Right lobe of liver (tissue), 6 donors: ENCODE results near the gene HMGCS2. TPM values are rescaled to one million over a fixed set of nuclear protein-coding genes. Genes with fewer than 3 reads are reported as not detected.
A peak's percentile ranks its signal among the peaks of the same experiment; 100 is the strongest.

Source experiments
- ATAC-seq, 4 donors: fragments of 200-7000 bp; cut with Tn5 transposase; one replicate each; pipeline ENCODE4 v1.9.1; 2020; ENCODE audit warnings: mild to moderate bottlenecking in 4 of 4, moderate library complexity in 4 of 4
- DNase-seq, 3 donors: peaks; one replicate each; pipeline ENCODE4 v3.0.0-alpha.2; 2020
- H3K27ac ChIP-seq, 3 donors: fragments of 200-600 bp; one replicate each; pipeline ENCODE4 v1.8.0; 2022
- H3K27me3 ChIP-seq, 2 donors: fragments of 200-600 bp; one replicate each; pipeline ENCODE4 v1.8.0; 2022
- H3K36me3 ChIP-seq, 4 donors: fragments of 200-600 bp; sonication (generic) in 1 of 4; one replicate each; pipeline versions ENCODE4 v1.5.1 to v1.8.0; 2017 to 2022; ENCODE audit warnings: control low read depth in 1 of 4
- H3K4me1 ChIP-seq, 4 donors: fragments of 200-600 bp; sonication (generic) in 1 of 4; one replicate each; pipeline versions ENCODE4 v1.5.1 to v1.8.0; 2017 to 2022; ENCODE audit warnings: control low read depth in 1 of 4
- H3K4me3 ChIP-seq, 3 donors: fragments of 200-600 bp; one replicate each; pipeline ENCODE4 v1.8.0; 2022
- H3K9me3 ChIP-seq, 4 donors: fragments of 200-600 bp; sonication (generic) in 1 of 4; one replicate each; pipeline versions ENCODE4 v1.5.1 to v1.8.0; 2017 to 2022; ENCODE audit warnings: control low read depth in 1 of 4
- POLR2A ChIP-seq: fragments of 450-650 bp; IDR thresholded peaks from one replicate; pipeline ENCODE4 v1.6.1; 2017; ENCODE audit warnings: antibody characterized with exemption, mild to moderate bottlenecking
- WGBS: methylation state at CpG from one replicate; pipeline ENCODE4 v1.1.6; 2018; ENCODE audit warnings: low coverage, low lambda C conversion rate; ENCODE audit not compliant: insufficient coverage; ENCODE audit errors: missing lambda C conversion rate; 5-methylcytosine and 5-hydroxymethylcytosine counted together
- intact Hi-C, 2 donors: fragments of 100-400 bp; cut with DNase I; formaldehyde crosslinking; loops; one replicate each; pipeline versions ENCODE4 v1.11.2 to v1.14.1; 2022
- total RNA-seq, 6 experiments: library from RNA; depleted of rRNA in 2 of 6; stranded (reverse); fragments of >200 nt in 2 of 6; fragmentation: NEBNext Ultra II Directional in 3 of 6; extraction: Animal tissue kit (Norgen Biotek cat#: 25700) in 3 of 6; gene quantifications; one replicate each; pipeline versions ENCODE4 v1.1.0 to v1.2.4, GENCODE V29; 2016 to 2023
- TF ChIP-seq, protein P1 (sequence below), 4 donors: fragments of 200-600 bp in 3 of 4; fragments of 450-650 bp in 1 of 4; IDR thresholded peaks; one replicate each; pipeline versions ENCODE4 v1.5.1 to v1.8.0; 2016 to 2022; ENCODE audit warnings: antibody characterized with exemption in 4 of 4, mild to moderate bottlenecking in 2 of 4
- donor health status: DM: no; HTN: yes; CAD: no.
- donor health status: DM: no; HTN: no; CAD: no.
- donor health status: DM: no; HTN: no; CAD: no.
- donor health status: DM: no; HTN: yes; CAD: no.
- donor health status: DM: no; HTN: yes; CAD: no.

The HMGCS2 gene
- total RNA-seq, 6 experiments from 2014 or later = 390 to 938 (median 855) TPM

DNA sequence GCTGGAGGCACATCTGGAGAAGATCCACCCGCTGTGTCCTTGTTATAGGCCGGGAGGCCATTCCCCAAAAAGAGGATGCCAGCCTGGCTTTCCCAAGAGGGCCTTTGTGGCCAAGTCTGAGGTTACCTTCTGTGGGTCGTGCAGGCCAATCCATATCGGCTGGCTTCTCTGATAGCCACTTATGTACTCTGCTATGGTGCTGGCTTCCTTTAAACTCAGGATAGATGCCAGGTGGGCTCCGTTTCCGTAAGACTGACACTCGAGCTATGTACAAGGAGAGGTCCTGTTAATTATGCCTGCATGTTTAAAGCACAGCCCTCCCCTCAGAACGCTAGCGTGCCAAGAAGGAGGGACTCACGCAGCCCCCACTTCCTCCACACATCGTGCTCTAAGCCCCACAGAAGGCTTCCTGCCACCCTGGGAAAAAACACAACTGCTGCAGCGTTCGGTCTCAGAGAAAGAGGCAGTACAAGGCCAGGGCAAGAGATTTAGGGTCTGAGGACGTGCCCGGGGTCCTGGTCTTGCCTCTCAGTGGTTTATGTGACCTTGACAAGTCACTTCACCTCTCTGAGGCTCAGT is 31.0 kb upstream of the HMGCS2 start:
- no peaks in the 10 kb centered on the region for H3K9me3 ChIP-seq
- H3K27me3 ChIP-seq = no peaks in the 10 kb centered on the region
- H3K4me1 ChIP-seq = peaks cover 0 to under 1% (median 0%) of the 10 kb centered on the region in 4 donors
- intact Hi-C loops = no loop called here
- 68% methylated on average over 7 of the region's 15 CpGs for WGBS
- DNase-seq (no peak), ATAC-seq (no peak)
- TF ChIP-seq, protein P1, sequence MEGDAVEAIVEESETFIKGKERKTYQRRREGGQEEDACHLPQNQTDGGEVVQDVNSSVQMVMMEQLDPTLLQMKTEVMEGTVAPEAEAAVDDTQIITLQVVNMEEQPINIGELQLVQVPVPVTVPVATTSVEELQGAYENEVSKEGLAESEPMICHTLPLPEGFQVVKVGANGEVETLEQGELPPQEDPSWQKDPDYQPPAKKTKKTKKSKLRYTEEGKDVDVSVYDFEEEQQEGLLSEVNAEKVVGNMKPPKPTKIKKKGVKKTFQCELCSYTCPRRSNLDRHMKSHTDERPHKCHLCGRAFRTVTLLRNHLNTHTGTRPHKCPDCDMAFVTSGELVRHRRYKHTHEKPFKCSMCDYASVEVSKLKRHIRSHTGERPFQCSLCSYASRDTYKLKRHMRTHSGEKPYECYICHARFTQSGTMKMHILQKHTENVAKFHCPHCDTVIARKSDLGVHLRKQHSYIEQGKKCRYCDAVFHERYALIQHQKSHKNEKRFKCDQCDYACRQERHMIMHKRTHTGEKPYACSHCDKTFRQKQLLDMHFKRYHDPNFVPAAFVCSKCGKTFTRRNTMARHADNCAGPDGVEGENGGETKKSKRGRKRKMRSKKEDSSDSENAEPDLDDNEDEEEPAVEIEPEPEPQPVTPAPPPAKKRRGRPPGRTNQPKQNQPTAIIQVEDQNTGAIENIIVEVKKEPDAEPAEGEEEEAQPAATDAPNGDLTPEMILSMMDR (IDR thresholded peaks at IDR 0.05) = no peak
- no peak for TF ChIP-seq POLR2A
- H3K27ac ChIP-seq = no peak overlapping the region
- no peak overlapping the region for H3K4me3 ChIP-seq
- H3K36me3 ChIP-seq = no peaks in the 10 kb centered on the region

DNA sequence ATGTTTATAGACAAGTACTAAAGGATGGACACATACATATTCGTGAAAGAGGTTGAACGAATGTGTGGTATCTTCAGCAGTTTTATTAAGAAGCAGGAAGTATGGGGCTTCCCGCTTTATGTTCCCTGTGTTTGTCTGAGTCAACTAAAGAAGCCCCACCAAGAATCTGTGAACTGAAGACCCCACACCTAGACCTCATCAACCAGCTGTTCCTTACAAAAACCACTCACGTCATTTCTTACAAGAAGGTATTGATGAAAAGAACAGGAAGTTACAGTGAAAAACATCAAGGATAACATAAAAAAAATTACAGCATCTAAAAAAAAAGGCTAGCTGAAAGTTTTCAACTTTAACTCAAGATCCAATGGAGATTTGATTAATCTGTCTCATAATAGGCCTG is 30.3 kb upstream of the HMGCS2 start:
- no peak for ATAC-seq
- no peak overlapping the region for H3K27ac ChIP-seq
- intact Hi-C loops = no loop called here
- no peak for TF ChIP-seq POLR2A
- H3K9me3 ChIP-seq = no peaks in the 10 kb centered on the region
- H3K36me3 ChIP-seq = no peaks in the 10 kb centered on the region
- WGBS = 84% methylated on average over 4 of the region's 4 CpGs
- no peak for DNase-seq
- H3K4me3 ChIP-seq = no peak overlapping the region
- H3K4me1 ChIP-seq = no peaks in the 10 kb centered on the region
- H3K27me3 ChIP-seq = no peaks in the 10 kb centered on the region

DNA sequence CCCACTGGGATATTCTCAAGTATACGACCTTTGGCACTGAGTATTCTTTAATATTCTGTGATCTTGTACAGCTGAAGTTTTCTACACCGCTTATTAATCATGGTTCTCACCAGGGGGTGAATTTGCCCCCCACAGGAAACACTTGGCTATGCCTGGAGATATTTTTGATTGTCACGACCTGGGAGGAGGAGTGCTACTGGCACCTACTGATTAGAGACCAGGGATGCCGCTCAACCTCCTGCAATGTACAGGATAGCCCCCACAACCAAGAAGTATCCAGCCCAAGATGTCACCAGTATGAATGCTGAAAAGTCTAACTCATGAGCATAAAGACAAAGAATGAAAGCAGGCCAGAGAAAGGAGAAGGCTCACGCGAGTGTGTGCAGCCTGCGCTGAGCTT is 28.9 kb upstream of the HMGCS2 start:
- Histone ChIP-seq H3K27ac (no peak overlapping the region), H3K4me1 (no peaks in the 10 kb centered on the region), H3K27me3 (no peaks in the 10 kb centered on the region), H3K4me3 (no peak overlapping the region), H3K36me3 (no peaks in the 10 kb centered on the region), H3K9me3 (no peaks in the 10 kb centered on the region)
- WGBS = 92% methylated on average over 7 of the region's 7 CpGs
- no peak for DNase-seq
- TF ChIP-seq POLR2A = no peak
- TF ChIP-seq, protein P1 (IDR thresholded peaks at IDR 0.05) = no peak
- no peak for ATAC-seq
- intact Hi-C loops = no loop called here

DNA sequence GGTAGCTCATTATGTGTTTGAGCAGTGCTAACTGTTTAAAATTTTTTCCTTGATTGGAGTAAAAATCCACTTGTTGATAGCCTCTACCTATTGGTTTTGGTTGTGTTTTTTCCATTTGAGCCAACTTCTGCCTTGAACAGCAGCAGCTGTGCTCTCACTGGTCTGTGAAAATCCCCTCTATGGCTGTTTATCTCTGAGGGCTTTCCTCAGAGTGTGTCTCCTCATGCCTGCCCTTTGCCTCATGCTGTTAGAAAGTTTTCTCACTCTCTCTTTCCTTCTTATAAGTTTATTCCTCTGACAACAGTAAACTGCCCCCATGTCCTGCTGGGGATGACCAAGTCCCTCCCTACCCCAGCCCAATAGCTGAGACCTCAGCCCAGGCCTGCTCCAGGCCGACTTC is 28.5 kb upstream of the HMGCS2 start:
- WGBS = 100% methylated on average over 1 of the region's 1 CpG
- no peak overlapping the region for H3K27ac ChIP-seq
- no peak for TF ChIP-seq POLR2A
- TF ChIP-seq, protein P1 (IDR thresholded peaks at IDR 0.05) = no peak

DNA sequence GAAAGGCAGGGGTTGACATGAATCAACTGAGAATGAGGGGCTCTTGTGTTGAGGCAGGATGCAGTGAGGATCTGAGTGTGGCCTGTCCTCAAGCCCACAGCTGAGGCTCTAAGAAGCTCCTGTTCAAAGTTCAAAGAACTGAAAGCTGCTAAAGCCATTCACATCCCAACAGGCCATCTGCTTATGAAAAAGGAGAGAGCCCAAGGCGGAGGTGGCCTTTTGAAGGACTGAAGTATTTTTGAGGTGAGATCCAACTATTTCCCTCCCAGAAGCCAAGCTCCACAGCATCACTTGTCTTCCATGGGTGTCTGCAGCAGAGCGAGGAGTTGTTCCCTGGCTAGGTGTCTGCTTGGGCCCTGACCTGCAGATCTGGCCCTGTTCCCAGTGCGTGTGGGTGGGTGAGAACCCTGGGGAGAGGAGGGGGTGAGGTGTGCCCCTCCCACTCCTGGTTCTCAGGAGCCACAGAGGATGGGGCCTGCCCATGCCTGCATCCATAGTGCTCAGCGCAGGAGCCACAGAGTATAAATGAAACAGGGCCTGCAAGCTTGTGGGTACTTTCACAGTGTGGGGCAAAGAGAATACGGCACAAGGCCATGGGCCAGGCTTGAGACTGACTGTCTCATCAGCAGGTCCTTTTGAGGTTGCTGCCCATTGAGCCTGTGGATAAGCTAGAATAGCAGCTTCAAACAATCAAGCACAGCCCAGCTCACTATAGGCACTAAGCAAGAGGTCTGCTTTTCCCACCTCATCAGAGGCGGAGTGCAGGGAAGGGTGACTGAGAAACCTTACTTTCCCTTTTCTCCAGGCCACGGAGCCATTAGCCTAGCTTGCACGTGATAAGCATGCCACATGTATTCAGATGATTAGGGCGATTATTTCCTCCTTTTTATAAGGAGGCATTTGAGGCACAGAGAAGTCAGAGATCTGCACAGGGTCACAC is 26.8 kb upstream of the HMGCS2 start:
- Histone ChIP-seq H3K27me3 (no peaks in the 10 kb centered on the region), H3K36me3 (no peaks in the 10 kb centered on the region), H3K4me3 (no peak overlapping the region), H3K9me3 (no peaks in the 10 kb centered on the region), H3K4me1 (peaks cover 0 to 17% (median 7%) of the 10 kb centered on the region in 4 donors), H3K27ac (no peak overlapping the region)
- 73% methylated on average over 3 of the region's 9 CpGs for WGBS
- TF ChIP-seq, protein P1 (IDR thresholded peaks at IDR 0.05) = no peak
- TF ChIP-seq POLR2A = no peak
- ATAC-seq (peak in 2 of 4 donors; percentile 14 to 30), DNase-seq (no peak)
- intact Hi-C loops = no loop called here

More for the DNA sequence above, 28.5 kb upstream of the HMGCS2 start:
- Histone ChIP-seq H3K27me3 (no peaks in the 10 kb centered on the region), H3K9me3 (no peaks in the 10 kb centered on the region), H3K4me1 (peaks cover 0 to under 1% (median 0%) of the 10 kb centered on the region in 4 donors), H3K36me3 (no peaks in the 10 kb centered on the region), H3K4me3 (no peak overlapping the region)
- ATAC-seq (no peak), DNase-seq (no peak)
- intact Hi-C loops = no loop called here
